Activated T-helper 1 cell treated with anti-CD3 and anti-CD28 coated beads, Interleukin-2, amount 50 U/mL, for 16 hours (primary cell): ENCODE data around the gene MICAL2.

Source experiments
- DNase-seq, 2 donors: peaks; one replicate each; pipeline ENCODE4 v3.0.0-alpha.2; 2020; ENCODE audit warnings: low read depth in 1 of 2, low spot score in 1 of 2

MICAL2 gene

DNA sequence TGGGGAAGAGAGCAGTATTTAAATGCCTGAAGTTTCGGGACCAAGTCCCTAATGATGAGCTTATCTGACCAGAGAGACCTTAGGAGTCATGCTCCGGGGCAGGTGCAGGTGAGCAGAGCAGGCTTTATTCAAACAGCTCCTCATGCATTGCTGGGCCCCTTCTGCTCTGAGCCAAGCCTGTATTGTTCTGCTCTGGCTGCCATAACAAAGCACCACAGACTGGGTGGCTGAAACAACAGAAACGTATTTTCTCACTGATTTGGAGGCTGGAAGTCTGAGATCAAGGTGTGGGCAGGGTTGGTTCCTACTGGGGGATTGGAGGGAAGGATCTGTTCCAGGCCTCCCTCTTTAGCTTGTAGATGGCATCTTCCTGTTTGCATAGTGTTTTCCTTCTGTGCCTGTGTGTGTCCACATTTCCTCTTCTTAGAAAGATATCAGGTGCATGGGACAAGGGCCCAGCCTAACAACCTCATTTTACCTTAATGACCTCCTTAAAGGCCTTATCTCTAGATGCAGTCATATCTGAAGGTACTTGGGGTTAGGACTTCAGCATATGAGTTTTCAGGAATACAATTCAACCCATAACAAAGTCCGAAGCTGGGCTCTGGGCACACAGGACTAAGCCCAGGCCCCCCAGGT is 169.9 kb downstream of the MICAL2 start:
- DNase-seq = no peak

DNA sequence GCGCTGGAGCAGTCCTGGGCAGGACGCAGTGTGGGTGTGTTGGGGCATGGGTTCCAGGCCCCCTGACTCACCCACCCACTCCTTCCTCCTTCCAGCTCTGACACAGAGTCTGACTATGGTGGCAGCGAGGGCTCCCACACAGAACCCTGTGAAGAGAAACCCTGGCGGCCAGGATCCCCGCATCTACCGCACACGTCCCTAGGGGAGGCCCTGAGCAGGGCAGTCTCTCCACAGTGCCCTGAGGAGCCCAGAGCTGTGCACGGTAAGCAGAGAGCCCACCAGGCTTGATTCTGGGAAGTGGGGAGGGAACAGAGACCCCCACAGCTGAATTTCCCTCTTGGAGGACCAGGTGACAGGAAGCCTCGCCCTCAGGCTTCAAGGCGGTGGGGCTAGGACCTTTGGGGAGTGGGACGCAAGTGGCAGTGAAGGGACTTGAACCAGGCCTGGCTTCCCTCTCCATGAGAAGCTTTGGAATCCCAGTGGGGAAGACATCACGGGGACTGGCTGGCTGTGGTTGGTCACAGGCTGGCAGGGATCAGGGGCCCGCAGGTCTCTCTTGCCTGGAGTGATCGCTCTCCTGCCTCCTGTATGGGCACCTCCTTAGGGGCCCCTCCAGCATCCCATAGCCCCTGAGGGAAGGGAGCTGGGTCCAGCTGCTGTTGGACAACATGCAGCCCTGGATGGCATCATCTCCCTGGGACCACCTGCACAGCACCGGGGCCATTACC is 170.6 kb downstream of the MICAL2 start:
- DNase-seq = no peak

DNA sequence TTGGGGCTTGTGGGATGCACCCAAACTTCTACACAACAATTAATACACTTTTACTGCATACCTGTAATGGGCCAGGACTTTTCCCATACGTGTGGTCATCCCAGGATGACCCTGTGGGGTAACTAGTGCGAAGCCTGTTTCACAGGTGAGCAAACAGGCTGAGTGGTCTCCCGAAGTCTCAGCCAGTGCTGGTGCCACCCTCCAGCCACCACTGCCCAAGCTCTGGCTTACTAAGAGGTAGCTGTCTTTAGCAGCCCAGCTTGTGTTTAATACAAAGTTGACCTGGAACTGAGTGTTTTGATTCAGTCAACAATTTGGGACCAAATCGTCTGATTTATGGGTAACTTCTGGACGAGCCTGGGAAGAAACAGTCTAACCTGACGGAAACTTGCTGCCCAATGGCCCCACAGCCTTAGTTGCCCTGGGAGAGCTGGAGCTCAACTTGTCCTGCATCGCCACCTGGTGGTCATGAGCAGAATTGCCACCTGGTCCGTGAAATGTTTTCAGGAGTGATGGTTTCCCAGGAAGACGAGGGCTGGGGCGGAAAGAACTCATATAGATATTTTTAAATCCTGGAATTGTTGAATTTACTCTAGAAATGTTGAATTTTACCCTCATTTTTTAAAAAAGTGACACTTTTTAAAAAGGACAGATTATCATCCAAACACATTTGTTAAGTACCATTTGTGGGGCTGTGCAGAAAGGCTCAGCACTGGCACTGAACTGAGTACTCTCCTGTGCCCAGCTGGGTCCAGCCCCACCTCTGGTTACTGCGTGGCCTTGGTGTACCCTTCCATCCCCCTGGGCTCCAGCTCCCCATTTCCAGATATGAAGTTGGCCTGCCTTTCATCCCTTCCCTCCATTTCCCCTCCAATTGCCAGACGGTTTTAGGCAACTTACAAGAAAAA is 171.4 kb downstream of the MICAL2 start:
- DNase-seq = peak; percentile 60 to 66

DNA sequence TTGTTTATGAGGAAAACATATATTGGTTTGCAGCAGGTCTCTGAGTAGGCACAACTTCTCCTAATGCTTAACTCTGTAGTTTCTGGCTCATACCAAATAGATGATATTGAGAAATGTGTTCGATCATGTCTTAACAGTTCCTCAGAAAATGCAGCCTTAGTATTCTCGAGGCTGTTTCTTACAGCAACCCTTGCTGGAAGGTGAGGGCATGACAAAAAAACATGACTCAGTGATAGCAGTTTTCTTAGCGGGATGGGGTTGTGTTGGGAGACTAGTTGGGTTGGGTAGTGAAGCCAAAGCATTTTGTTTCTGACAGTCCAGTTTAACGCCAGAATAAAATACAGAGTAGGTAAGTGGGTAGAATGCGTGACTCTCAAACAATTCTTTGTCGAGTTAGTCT is 172.3 kb downstream of the MICAL2 start:
- DNase-seq = no peak

DNA sequence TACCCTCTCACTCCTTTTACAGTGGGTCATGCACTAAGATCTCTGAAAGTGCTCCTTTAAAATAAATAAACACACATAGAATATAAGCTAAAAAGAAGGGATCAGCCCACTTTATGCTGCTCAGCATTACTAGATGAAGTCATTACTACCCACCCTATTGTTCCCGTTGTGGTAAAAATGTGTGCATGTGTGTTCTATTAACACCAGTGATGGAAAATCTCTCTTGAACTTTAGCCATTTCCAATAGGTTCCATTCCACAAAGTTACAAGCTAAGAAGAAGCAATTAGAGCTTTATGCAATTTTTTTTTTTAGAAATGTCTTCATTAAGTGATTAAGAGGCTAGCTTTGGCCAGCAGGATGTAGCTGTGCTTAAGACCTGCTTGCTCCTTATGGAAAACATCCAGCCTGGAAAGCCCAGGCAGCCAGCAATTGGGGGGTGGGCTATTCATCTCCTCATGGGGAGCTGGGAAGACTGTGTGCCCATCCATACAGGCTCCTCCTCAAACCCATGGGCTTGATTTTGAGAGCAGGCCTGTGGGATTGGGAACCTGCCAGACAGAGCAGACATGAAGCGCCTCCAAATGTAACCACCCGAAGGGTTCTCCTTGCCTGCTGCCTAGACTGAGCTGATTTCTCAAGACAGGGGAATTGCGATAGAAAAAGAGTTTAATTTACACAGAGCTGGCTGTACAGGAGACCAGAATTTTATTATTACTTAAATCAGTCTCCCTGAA is 174.1 kb downstream of the MICAL2 start:
- DNase-seq = no peak

DNA sequence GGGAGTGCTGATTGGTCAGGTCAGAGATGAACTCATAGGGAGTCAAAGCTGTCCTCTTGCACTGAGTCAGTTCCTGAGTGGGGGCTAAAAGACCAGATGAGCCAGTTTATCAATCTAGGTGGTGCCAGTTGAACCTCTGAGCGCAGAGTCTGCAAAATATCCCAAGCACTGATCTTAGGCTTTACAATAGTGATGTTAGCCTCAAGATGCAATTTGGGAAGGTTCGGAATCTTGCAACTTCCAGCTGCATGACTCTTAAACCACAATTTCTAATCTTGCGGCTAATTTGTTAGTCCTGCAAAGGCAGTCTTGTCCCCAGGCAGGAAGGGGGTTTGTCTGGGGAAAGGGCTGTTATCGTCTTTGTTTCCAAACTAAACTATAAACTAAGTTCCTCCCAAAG is 174.7 kb downstream of the MICAL2 start:
- no peak for DNase-seq

DNA sequence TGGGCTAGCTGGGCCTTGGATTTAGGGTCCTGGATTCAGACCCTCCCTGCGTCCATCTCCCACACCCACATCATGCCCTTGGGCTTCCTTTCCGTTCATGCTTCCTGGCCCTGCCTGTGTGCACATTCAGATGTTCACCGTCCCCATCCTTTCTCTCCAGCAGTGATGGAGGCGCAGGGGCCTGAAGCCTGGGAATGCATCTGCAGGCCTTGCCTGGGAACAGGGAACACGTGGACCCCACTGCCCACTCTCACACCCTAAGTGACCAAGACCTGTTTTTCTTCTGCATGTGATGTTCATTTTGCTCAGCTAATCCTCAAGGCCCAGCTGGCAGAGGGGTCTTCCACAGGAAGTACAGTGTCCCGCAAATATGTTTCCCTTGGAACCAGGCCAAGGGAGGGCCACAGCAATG is 175.4 kb downstream of the MICAL2 start:
- DNase-seq = no peak

DNA sequence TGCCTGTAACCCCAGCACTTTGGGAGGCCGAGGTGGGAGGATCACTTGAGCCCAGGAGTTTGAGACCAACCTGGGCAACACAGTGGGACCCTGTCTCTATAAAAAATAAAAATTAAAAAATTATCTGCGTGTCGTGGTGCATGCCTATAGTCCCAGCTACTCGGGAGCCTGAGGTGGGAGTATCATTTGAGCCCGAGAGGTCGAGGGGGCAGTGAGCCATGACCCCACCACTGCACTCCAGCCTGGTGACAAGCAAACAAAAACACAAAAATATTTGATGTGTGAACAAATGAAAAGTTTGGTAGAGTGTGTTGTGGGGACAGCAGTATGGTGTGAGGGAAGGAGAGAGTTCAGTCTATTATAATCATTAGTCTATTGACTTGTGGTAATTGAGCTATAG is 176.2 kb downstream of the MICAL2 start:
- DNase-seq = no peak

DNA sequence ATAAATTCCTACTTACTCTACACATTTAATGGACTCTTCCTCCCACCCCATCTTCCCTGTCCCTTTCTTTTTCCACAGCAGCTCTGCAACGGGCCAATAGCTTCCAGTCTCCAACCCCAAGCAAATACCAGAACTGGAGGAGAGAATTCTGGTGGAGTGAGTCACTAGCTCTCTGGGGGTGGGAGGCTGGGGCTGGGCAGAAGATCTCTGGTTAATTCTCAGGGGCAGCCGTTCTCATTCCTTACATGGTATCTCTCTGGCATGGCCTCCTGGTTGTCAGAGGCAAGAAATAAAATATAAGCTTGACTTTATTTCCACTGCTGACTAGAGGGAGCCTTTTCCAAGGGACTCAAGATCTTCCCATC is 176.6 kb downstream of the MICAL2 start:
- DNase-seq = no peak

DNA sequence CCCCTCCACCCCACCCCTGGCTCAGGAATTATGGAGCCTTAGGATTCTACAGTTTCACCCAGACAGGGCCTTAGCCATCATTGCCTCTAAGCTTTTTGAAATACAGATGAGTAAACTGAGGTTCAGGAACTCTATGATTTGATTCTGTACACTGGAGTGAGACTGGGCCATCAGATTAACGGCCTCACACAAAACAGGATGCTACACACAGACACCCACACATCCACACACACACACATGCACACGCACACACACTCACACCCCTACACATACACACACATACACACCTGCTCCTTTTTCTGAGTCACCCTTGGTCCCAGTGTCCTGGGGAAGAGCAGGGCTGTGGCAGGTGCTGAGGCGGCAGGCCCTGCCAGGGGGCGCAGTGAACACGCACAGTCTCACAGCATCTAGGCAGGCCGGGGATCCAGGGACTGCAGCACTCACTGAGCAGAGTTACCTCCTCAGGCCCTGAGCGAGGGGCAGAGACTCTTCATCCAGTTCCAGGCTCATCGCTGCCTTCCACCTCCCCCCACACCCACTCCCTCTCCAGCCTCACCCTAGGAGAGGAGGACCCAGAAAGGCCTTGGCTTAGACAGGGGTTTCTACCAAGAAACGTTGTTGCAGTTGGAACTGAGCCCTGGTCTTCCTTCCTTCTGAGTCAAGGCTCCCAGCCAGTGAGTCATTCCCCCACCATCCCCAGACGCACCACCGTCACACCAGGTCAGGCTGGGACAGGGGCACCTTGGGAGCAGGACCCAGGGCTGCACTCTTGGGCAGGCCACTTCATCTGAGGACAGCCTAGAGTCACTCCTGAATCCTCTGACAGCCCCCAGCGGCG is 177.2 kb downstream of the MICAL2 start:
- DNase-seq = no peak

DNA sequence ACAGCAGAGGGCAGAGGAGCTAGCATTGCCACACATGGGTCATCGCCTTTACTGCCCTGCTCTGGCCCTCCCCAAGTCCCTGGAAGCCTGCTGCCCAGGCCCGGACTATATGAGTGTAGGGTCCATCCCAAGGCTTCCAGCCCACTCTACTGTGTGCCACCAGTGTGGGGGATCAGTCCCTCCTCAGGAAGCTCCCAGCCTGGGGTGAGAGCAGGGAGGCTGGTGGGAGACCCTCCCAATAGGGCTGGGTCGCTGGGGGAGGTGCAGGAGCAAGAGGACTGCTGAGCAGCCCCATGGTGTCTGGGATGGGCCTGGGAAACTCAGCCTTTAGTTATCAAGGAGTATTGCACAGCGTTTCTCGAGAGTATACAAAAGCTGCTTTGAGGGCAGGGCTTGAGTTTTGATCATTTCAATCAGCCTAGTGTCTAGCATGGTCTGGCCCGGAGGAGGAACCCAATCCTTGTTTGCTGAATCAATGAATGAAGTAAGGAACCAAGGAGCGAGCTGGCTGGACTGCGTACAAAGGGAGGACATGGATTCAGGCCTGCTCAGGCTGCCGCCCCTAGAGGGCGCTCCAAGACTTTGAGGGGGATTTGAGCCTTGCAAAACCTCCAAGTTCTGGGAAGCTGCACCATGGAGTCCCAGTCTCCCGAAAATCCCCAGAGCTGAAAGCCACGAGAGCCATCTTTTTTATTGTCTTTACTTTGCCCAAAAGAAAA is 178.0 kb downstream of the MICAL2 start:
- peak; percentile 16 to 17 for DNase-seq

DNA sequence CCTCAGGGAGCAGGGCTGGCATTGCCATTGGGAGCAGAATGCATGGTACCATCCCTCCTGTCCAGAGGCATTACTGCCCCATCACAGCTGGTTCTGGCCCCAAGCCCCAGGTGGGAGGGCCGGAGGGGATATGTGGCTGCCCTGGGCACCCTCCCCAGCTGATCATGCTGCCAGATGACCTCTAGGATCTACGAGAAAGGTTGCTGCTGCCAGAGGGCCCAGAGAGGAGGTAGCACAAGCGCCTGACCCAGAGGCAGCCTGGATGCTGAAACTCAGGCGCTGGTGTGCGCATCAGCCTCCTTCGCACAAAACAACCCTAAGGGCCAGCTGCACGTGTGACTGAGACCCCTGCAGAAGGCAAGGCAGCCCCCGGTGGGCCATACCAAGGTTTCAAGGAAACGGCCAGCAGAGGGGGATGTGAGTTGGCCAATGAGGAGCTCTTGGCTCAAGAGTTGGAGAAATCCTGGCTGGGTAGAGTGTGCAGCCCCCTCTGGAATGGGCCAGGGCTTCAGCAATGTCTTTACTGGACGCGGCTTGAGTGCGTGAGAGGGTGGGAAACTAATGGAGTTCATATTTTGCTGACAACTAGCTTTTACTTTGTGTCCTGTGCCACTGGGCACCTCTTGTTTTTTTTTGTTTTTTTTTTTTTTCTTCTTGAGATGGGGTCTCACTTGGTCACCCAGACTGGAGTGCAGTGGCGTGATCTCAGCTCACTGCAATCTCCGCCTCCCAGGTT is 178.7 kb downstream of the MICAL2 start:
- no peak for DNase-seq

DNA sequence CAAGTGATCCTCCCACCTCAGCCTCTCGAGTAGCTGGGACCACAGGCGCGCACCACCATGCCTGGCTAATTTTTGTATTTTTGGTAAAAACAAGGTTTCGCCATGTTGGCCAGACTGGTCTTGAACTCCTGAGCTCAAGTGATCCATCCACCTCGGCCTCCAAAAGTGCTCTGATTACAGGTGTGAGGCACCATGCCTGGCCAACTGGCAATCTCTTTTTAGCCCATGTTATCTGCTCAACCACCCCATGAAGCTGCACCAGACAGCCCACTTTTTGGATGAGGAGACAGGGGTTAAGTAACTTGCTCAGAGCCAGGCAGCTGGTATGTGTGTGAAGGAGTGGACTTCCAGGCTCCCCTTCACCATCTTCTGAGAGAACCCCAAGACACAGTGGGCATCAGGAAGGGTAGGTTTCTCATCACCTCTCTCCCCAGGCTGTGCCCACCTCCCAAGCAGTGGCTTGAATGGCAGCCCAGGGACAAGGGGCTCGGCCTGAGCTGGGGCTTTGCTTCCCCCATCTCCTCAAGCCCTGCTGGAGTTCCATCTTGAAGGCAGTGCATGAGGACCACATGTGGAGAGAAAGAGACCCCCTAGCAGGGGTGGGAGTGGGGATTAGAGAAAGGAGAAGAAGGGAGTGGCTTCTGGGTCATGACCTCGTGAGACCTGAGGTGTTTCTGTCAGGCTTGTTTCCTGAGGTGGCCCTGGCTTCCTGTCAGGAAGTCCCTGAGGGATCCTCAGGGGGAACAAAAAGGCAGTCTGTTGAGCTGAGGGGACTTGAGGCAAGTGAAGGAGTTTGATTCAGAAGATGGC is 179.5 kb downstream of the MICAL2 start:
- no peak for DNase-seq

DNA sequence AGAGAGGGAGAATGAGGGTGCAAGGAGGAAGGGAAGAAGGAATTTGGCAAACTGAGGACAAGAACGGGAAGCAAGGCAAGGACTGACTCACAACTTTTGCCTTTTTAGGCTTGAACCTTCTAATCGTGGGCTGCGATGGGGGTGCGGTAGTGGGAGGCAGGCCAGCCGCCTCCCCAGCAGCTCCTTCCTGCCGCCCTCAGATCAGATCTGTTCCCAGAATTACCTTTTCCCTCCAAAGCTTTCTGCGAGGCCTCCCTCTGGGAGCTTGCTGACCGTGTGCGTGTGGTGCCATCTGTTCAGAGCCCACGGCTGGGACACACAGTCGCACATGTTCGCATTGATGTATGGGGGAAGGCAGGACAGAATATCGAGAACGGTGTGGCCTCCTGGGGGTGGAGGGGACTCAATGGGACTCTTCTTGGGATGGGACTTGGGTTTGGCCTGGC is 180.1 kb downstream of the MICAL2 start:
- no peak for DNase-seq

DNA sequence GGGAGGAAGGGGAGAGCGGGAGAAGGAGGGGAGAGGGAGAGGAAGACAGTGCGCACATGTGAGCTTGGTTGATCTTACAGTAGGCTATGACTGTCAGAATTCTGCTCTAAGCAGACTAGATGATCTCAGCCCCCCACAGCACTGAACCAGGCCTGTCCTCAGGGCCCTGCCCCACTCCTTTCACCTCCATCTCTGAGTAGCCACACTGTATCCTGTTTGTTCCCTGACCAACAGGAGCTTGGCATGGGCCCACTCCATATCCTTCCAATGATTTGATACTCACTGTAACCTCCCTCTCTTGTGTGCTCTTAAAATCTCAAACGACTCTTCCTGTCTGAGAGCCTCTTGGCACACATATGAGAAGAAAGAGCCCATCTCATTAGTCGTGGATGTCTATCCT is 180.9 kb downstream of the MICAL2 start:
- no peak for DNase-seq

DNA sequence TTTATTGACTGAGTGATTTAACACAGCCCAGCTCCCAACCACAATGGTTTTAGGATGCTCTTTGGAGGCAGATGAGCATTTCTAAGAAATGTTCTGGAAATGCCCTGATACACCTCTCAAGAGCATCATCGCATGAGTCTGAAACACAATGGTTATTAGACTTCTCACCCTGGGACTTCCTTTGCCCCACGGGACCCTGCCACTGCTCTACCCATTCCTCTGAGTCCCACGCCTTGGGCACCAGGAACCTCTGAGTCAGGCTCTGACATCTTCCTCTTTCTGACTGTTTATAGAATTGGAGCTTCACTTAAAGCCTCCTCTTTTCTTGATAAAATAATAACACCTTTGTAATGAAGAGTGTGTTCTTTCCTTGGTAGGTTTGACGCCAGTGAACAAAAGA is 181.4 kb downstream of the MICAL2 start:
- DNase-seq = no peak

DNA sequence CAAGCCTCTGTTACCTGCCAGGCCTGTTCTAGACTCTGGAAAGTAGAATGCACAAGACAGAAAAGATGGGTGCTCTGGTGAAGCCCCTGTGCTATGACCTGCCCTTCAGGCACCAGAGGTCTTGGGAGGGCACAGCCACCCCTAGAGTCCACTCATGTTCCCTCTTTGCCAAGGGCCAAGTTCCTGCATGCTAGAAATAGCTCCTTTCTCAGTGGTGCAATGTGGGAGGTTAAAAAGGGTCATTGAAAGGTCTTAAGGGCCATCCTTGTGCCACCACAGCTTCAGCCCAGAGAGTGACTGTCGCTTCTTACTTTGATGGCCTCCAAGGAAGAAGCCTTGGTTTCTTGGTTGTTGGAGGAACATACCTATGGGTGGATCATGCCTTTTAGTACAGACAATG is 182.4 kb downstream of the MICAL2 start:
- DNase-seq = no peak

DNA sequence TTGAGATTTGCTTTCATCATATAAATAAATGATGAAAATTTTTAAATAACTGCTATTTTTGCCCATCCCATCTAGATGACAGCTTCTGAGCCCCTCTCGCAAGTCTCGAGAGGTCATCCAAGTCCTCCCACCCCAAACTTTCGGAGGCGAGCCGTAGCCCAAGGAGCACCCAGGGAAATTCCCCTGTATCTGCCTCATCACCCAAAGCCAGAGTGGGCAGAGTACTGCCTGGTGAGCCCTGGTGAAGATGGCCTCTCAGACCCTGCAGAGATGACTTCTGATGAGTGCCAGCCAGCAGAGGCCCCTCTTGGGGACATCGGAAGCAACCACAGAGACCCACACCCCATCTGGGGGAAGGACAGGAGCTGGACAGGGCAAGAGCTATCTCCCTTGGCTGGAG is 183.1 kb downstream of the MICAL2 start:
- DNase-seq = no peak
